Inferior parietal cortex (tissue), 1 donor: ENCODE data around the gene DNAJC8.

Experiments
- DNase-seq: peaks from one replicate; pipeline ENCODE4 v3.0.0-alpha.2; 2016; ENCODE audit errors: extremely low spot score

Gene DNAJC8

DNA sequence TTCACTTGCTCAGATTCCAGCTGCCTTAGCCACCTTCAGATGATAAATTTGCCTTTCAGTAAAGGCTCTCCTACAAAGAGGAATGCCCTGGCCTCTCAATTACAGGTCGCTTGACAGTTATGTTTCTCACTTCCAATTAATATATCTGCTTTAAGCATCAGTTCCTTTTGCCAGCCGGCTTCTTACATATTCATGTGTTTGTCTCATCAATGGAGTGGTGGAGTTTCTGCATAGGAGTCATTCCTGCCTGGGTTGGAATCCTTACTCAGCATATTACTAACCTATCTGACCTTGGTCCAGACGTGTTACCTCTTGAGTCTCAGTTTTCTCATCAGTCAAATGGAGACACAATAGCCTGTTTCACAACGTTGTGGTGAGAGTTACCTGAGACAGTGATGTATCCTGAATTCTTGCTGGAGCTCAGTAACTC is 17.1 kb upstream of the DNAJC8 start:
- no peak for DNase-seq

DNA sequence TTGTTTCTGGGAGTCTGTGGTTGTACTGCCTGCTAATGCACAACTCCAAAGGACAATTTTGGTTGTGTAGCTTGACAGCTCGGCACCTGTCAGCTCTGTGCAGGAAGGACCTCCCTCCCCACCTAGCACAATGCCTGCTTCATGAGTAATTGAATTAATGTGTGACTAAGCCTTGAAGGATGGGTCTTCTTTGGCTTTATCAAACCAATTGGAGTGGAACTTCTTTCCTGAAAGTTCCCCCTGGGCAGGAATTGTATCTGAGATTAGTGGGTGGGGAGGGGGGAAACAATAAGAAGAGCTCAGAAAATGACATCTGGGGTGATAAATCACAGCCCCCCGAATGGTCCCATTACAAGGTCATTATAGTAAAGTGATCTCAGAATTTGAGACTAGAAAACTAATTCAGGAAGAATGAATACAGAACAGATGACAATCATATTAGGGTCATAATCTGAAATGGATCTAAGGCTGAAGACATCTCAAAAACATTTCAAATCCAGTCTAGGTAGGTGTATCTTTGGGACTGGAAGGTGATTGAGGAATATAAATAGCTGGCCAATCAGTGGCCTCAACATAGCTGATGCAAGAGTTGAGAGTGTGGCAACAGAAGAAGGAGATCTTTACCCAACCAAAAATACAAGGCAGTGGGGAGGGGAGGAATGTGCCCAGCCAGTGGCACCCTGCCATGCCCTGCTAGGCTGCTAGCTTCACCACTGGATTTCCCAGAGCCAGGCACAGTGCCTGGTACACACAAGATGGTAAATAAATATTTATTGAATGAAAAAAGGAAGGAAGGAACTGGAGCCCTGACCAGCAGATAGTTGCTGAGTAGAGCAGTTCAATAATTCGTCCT is 16.4 kb upstream of the DNAJC8 start:
- no peak for DNase-seq

DNA sequence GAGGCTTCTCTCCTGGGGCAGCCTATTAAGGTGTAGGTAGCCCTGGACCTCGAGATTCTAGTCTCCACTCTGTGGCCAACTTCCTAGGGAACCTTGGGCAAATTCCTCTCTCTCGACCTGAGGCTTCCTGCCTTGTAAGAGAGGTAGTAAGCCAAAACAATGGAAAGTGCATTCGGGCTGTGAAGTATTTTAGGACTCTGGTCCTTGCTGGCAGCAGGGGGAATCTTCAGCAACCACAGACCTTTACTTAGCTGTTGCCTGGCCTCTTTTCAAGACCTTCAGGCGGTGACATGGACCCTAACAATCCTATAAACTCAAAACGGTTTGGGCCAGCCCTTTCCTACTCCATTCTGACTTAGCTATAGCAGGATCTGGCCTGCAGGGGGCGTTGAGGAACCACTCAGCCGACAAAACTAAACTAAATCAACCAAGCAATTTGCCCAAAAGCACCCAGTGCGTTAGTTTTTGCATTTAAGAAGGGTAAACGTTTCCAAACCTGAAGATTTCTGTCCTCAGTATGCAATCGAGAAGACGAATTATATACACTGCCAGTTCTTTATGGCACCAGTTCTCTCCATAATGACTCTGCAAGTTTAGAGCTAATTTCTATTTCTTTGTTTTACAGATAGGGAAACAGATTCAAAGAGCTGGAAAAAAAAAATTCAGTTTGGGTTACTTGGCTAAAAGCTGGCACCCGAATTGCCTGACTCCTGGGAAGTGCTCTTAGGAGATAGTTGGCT is 15.6 kb upstream of the DNAJC8 start:
- DNase-seq, result peak; percentile 91

DNA sequence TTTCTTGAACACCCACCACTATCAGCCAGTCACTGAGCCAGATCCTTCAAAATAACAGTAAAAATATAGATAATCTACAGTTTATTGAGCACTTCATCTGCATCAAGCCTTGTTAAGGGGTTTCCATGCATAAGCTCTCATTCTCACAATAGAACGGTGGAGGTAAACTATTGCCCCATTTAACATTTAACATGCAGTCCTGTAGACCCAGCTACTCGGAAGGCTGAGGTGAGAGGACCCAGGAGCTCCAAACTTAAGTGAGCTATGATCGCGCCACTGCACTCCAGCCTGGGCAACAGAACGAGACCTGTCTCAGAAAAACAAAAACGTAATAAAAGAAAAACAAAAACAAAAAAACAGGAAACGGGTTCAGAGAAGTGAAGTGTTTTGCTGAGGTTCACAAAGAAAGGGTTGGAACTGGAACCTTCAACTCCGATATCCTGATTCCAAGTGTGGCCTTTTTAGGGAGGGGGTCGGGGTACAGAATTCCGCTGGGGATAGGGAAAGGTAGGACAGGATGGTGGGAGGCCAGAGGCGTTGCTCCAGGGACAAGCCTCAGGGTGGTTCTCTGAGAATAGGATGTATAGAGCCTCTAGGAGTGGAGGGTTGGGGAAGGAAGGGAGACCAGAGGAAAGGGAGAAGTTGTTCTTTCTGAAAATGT is 14.9 kb upstream of the DNAJC8 start:
- no peak for DNase-seq

DNA sequence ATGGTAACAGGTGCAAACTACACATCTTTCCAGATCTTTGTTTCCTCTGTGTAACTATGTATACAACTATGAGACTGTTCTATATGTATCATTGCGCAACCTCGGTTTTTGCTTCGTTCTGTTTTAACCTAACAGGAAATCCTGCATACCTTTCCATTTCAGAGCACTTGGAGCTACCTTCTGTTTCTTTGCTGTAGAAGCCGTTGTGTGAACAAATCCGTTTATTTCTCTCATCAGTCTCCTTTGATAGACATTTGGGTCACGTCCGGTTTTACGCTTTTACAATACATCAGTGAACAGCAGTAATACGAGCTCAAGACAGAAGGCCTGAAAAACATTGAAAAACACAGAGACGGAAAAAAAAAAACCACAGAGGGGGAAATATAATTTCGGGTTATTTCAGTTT is 13.6 kb upstream of the DNAJC8 start:
- DNase-seq, result no peak

DNA sequence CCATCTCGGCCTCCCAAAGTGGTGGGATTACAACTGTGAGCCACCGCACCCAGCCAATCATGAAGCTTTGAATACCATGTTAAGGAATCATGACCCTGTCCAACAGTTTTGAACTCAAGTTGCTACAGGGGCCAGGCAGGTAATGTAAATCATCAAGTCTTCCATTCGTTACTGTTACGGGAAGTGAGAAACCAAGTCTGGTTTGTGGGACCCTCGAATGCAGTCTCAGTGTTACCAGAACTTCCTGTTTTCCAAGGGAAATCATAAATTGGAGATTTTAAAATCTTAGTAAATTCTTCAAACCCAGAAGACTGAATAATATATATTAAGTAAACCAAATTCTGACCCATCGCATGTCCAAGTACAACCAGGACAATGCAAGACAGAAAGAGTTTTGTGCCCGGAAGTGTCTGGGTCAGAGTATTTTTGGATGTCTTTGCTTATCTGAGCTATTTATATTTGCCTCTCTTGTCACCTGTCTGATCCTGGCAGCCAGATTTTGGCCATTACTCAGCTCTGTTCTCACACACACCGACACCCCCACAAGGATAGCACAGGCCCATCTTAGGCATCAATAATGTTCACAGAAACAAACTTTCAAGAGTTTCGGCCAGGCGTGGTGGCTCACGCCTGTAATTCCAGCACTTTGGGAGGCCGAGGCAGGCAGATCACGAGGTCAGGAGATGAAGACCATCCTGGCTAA is 11.9 kb upstream of the DNAJC8 start:
- DNase-seq, result no peak

DNA sequence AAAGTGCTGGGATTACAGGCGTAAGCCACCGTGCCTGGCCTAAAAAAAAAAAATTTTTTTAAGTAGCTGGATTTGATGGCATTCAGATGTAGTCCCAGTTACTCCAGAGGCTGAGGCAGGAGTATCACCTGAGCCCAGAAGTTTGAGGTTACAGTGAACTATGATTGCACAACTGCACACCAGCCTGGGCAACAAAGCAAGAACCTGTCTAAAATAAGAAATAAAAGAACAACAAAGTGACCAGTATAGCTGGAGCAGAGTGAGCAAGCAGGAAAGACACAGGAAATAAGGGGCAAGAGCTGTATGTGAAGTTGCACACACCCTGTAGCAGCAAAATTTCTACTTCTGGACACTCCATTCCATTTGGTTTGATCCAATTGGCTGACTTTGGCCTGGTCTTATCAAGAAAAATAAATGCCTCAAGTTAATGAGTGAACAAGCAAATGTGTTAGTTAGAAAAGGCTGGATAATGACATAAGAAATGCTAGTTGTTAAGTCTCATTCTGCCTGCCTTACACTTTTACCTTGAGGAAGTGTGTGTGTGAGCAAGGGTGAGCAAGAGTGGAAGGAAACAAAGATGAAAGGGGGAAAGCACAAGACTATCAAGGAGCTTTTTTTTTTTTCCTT is 11.0 kb upstream of the DNAJC8 start:
- no peak for DNase-seq

DNA sequence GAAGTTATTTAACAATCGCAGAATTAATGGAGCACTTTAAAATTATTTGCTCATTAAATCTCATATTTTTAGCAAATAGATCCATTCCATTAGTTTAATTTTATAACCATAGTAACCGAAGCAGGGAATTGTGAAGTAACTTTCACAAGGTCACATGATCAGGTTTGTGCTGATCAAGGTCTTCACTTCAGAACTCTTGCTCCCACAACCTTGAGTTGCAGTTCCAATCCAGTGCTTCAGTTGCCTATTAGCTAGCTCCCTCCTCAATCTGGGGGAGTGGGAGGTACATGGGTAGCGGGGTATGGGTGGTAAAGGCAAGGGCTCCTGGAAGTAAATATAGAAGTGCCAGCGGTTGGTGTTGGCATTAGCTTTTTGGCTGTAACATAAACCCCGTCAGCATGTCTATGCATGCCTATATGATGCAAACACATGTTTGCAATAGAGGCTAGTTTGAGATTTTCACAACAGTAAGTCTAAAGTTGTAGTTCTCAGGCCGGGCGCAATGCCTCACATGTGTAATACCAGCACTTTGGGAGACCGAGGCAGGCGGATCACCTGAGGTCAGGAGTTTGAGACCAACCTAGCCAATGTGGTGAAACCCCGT is 8.9 kb upstream of the DNAJC8 start:
- no peak for DNase-seq

DNA sequence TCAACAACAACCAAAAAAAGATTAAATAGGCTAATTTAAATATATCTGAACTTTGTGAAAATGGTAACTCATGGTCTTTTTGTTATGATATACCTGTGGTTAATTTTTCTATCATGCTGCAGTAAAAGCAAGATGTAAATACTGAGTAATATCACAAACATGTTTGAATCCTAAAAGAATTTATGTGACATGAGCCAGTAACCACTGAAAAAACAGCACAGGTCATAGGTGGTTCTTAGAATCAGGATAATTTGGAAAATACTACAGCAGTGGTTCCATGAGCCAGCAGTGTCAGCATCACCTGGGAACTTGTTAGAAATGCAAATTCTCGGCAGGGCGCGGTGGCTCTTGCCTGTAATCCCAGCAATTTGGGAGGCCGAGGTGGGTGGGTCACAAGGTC is 7.2 kb upstream of the DNAJC8 start:
- no peak for DNase-seq

DNA sequence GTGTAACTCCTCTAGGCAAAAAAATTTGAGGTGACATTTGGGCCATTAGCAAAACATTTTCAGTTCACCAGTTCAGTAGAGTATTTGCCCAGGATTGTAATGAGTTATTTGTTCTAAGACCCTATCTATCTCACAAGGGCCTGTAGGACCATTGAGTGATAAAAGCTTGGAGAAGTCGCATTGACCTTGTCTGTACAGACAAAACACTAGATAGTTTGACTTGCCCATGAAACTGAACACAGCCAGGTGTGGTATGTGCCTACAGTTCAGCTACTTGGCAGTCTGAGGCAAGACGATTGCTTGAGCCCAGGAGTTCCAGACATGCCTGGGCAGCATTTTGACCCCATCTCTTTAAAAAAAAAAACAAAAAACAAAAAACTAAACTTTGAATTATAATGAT is 6.2 kb upstream of the DNAJC8 start:
- DNase-seq, result no peak

DNA sequence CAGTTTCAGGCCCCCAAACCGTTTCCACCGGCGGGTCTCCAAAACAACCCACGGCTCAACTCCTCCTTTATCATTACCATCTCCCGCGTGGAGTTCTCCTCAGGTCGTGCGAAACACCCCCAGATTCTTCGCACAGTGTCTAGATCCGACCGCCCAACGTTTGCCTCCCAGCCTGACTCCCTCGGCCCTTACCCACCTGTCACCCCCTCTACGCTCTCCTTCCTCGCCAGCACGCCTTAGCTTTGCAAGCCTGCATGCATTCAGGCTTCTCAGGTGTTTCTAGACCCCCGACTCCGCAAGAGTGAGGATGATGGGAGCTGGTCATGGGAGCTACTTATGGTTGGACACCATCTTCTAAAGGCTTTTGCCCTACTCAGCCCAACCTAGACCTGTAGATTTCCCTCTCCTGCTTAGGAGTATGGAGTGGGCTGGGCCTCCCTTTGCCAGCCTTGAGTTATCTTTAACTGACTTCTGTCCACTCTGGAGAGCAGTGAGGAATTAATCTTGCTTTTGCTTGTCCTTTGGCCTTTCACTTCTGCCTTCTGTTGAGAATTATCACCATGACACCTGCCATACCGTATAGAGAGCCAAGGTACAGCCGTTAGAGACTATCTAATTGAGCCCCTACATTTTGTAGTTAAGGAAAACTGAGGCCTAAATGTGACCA is 4.0 kb upstream of the DNAJC8 start:
- no peak for DNase-seq

DNA sequence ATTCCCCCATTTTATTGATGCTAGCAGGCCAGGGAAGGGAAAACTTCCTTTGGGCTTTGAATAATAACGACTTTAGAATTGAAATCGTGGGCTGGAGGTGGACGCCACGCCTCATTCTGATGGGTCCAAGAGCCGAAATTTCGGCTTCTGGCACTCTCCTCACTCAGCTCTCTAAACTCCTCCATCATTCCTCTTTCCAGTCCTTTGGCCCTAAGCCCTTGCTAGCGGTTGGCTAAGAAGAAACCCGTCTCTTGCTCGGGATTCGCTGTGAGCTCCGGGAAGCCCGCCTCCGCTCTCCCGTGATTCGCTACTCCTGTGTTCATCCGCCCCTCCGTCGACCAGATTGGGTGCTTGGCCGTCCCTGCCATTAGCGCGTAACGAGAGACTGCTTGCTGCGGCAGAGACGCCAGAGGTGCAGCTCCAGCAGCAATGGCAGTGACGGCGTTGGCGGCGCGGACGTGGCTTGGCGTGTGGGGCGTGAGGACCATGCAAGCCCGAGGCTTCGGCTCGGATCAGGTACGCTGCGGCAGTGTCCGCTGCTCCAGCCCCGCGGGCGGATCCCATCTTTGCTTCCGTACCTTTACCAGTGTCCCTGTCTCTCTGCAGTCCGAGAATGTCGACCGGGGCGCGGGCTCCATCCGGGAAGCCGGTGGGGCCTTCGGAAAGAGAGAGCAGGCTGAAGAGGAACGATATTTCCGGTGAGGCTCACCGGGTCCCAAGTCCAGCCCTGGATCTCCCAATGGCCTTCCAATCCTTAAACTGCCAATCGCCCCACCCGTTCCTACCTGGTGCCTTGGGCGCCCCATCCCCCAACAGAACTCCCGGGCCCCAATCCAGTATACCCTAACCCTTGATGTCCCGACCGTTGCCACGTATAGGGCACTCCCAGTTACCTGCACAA is 3.2 kb upstream of the DNAJC8 start, which contains the start of gene ATP5IF1:
Gene ATP5IF1, plus strand, starts transcription at position 370 of the 901 bp plus-strand sequence. Its CDS starts 60 bp downstream, at position 430.
- peak; percentile 100 for DNase-seq

DNA sequence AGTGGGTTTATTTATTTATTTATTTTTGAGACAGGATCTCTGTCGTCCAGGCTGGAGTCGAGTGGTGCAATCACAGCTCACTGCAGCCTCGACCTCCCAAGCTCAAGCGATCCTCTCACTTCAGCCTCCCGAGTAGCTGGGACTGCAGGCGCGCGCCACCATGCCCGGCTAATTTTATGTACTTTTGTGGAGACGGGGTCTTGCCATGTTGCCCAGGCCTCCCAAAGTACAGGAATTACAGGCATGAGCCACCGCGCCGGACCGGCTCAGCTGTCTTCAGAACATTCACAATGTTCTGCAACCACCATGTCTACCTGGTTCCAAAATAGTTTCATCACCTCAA is 406 bp upstream of the DNAJC8 start:
- no peak for DNase-seq

DNA sequence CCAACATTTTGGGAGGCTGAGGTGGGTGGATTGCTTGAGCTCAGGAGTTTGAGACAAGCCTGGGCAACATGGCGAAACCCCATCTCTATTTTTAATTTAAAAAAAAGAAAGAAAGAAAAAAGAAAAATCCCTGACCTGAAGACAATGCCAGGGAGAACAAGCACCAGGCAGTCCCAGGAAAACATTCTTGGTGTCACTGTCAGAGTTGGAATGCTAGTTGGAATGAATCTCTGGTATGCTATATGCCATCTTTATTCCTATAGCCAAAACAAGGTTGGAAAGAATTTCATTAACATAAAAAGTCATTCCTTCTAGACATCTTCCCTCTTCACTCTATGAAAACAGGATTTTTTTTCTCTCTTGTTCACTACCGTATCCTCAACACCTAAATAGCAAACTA is 2.8 kb downstream of the DNAJC8 start:
- DNase-seq, result no peak

DNA sequence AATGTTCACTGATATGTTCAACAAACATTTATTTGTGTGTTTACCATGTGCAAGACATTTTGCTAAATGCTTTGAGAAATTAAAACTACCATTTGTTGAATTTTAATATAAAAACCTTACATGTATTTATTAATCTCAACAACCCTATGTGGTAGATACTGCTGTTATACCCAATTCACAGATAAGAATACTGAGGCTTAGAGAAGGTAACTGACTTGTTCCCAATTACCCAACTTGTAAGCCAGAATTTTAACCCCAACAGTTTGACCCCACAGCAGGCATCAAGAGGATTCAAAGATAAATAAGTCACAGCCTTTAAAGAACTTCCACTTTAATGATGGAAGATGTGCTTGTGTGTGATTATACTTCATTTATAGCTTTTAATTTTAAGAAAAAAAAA is 3.7 kb downstream of the DNAJC8 start:
- DNase-seq, result no peak

DNA sequence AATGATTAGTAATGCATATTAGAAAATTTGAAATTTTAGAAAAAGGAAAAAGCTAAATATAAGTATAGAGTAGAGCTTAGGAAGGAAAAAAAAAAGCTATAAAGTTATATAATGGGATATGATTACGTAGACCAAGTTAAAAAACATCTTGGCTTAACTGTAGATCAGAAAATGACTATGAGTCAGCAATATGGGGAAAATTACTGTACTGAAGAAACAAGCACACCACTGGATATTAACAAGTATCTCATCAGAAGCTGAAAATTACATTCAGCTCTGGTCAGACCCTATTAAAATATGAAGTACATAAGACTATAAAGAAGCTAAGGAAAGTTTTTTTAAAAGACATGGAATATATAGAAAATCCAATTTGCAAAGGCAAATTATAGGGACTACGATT is 19.5 kb downstream of the DNAJC8 start:
- DNase-seq, result no peak

DNA sequence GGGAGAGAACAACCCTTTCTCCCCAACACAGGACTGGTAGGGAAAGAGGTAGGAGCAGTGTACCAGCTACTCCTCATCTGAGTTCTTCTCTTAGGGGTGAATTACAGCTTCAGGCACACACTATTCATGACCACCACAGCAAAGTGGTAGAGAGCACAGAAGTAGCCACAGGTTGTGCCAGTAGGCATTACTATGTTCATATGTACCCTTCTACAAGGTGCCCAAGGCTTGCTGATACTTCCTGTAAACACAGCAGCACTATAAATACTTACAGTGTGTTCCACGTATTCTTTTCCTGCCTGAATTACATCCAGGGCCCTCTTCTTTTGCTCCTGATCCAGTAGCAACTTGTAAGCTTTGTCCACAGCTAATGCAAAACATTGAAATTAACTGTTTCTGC is 23.1 kb downstream of the DNAJC8 start:
- no peak for DNase-seq

DNA sequence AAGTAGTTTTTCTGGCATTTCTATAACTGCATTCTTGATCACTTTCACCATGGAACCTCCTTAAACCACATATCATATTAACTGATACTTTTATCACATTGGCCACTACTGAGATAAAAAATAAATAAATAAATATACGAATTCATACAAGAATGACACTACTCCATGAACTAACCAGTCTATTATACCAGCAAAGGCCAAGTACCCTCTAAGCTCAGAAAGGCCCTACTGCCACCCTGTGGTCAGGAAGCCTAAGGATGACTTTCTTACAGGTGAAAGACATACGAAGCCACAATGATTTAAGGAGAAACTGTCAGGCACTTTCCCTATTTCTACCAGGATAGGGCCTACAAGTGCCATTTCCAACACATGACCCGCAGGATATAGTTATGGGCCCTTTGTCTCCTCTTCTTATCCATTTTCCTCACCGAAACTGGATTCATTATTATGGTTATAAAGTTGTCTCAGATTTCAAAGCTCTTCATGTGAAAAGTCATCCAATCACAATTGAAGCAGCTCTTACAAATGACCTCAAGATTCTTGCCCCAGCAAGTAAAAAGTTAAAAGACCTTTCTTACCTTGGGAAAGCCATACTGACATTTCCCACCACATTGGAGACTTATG is 23.9 kb downstream of the DNAJC8 start:
- peak; percentile 82 for DNase-seq

DNA sequence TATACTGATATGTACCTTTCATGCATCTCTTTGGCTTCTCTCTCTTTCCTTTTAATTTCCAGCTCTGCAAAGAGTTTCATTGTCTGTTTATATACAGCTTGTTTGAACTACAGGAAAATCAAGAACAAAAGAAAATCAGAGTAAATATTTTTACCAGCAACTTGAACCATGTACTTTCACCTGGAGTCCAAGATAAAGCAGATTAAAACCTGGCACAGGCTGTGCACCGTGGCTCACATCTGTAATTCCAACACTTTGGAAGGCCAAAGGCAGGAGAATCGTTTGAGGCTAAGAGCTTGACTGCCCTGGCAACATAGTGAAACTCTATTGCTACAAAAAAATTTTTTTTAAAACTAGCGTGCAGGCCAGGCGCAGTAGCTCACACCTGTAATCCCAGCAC is 27.6 kb downstream of the DNAJC8 start:
- no peak for DNase-seq
